Measurements from ENCODE around the gene ANAPC10.

Gene ANAPC10

DNA sequence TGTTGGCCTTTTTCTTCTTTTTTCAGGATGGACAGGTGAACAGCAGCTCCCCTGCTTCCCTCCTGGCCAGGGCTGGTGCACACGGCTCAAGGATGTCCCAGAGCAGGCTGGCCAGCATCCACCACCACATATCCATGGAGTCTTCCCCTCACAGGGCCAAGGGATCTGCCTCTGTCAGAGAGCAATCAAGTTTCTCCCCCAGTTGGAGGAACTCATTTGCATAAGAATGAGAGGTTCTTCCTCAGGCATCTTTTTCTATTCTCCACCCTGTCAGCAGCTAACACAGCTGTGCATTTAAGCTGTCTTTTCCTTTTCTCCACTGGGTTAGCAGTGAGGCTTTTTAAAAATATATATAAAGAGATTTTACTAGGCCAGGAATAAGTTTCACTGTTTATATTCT, 143.8 kb downstream of the ANAPC10 start:
- peak overlapping the region; percentile 54 for H2AFZ ChIP-seq (ENCODE audit: low read length)
- H3K9me3 ChIP-seq (replicated peaks; ENCODE audit: insufficient read depth, low read length), result no peaks in the 10 kb centered on the region
- no peaks in the 10 kb centered on the region for H3K79me2 ChIP-seq (ENCODE audit: low read length)
- TF ChIP-seq EZH2 (optimal IDR thresholded peaks at IDR 0.05; ENCODE audit: low read depth, low read length), result no peak
- TF ChIP-seq EZH2phosphoT487 (IDR thresholded peaks at IDR 0.05; ENCODE audit: low read length), result no peak
- TF ChIP-seq, protein P1, sequence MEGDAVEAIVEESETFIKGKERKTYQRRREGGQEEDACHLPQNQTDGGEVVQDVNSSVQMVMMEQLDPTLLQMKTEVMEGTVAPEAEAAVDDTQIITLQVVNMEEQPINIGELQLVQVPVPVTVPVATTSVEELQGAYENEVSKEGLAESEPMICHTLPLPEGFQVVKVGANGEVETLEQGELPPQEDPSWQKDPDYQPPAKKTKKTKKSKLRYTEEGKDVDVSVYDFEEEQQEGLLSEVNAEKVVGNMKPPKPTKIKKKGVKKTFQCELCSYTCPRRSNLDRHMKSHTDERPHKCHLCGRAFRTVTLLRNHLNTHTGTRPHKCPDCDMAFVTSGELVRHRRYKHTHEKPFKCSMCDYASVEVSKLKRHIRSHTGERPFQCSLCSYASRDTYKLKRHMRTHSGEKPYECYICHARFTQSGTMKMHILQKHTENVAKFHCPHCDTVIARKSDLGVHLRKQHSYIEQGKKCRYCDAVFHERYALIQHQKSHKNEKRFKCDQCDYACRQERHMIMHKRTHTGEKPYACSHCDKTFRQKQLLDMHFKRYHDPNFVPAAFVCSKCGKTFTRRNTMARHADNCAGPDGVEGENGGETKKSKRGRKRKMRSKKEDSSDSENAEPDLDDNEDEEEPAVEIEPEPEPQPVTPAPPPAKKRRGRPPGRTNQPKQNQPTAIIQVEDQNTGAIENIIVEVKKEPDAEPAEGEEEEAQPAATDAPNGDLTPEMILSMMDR (IDR thresholded peaks at IDR 0.05; ENCODE audit: low read length), result no peak
- H3K27ac ChIP-seq (ENCODE audit: low read length), result peak overlapping the region; percentile 33; the same call in 1 of the 2 replicates
- H3K9me2 ChIP-seq (replicated peaks; ENCODE audit: insufficient read depth, low read length), result no peaks in the 10 kb centered on the region
- 0 out of 2 replicates have a peak overlapping the region, but pooled peaks have one; percentile 1 for H3K4me2 ChIP-seq (ENCODE audit: low read depth, low read length)
- H3F3A ChIP-seq (ENCODE audit: insufficient read depth, low read length), result peaks cover 7% of the 10 kb centered on the region; the same call in 1 of the 2 replicates
- H4K20me1 ChIP-seq (ENCODE audit: insufficient read depth, low read length), result no peaks in the 10 kb centered on the region
- H3K9ac ChIP-seq (ENCODE audit: low read length), result no peak overlapping the region
- H3K36me3 ChIP-seq (replicated peaks; ENCODE audit: insufficient read depth, low read length), result no peaks in the 10 kb centered on the region
- DNase-seq, result peak; percentile 49
- peaks cover 13% of the 10 kb centered on the region for H3K4me1 ChIP-seq (ENCODE audit: low read length)
- H3K4me3 ChIP-seq (ENCODE audit: low read length), result no peak overlapping the region
- no peaks in the 10 kb centered on the region for H3K27me3 ChIP-seq (replicated peaks; ENCODE audit: insufficient read depth, low read length)

- no peak for DNase-seq
- Histone ChIP-seq H3K9me2 (replicated peaks; ENCODE audit: insufficient read depth, low read length) (no peaks in the 10 kb centered on the region), H3K36me3 (replicated peaks; ENCODE audit: insufficient read depth, low read length) (no peaks in the 10 kb centered on the region), H3K4me1 (ENCODE audit: low read length) (no peaks in the 10 kb centered on the region), H3F3A (ENCODE audit: insufficient read depth, low read length) (no peaks in the 10 kb centered on the region), H3K9ac (ENCODE audit: low read length) (no peak overlapping the region), H3K27ac (ENCODE audit: low read length) (no peak overlapping the region), H3K4me3 (ENCODE audit: low read length) (no peak overlapping the region), H2AFZ (ENCODE audit: low read length) (no peak overlapping the region), H3K9me3 (replicated peaks; ENCODE audit: insufficient read depth, low read length) (no peaks in the 10 kb centered on the region), H3K27me3 (replicated peaks; ENCODE audit: insufficient read depth, low read length) (no peaks in the 10 kb centered on the region), H4K20me1 (ENCODE audit: insufficient read depth, low read length) (no peaks in the 10 kb centered on the region), H3K79me2 (ENCODE audit: low read length) (no peaks in the 10 kb centered on the region), H3K4me2 (ENCODE audit: low read depth, low read length) (no peak overlapping the region)
- TF ChIP-seq EZH2 (optimal IDR thresholded peaks at IDR 0.05; ENCODE audit: low read depth, low read length) (no peak), EZH2phosphoT487 (IDR thresholded peaks at IDR 0.05; ENCODE audit: low read length) (no peak)
- TF ChIP-seq, protein P1 (IDR thresholded peaks at IDR 0.05; ENCODE audit: low read length), result no peak
Measured at GRCh38 chr4:144948421-144948820, 149.6 kb downstream of the ANAPC10 start.

GRCh38 chr4:144948009-144948408, 150.0 kb downstream of the ANAPC10 start:
- no peaks in the 10 kb centered on the region for H3K79me2 ChIP-seq (ENCODE audit: low read length)
- H3K9me2 ChIP-seq (replicated peaks; ENCODE audit: insufficient read depth, low read length), result no peaks in the 10 kb centered on the region
- no peak for TF ChIP-seq EZH2 (optimal IDR thresholded peaks at IDR 0.05; ENCODE audit: low read depth, low read length)
- no peak for TF ChIP-seq EZH2phosphoT487 (IDR thresholded peaks at IDR 0.05; ENCODE audit: low read length)
- TF ChIP-seq, protein P1 (IDR thresholded peaks at IDR 0.05; ENCODE audit: low read length), result no peak
- H3K9me3 ChIP-seq (replicated peaks; ENCODE audit: insufficient read depth, low read length), result no peaks in the 10 kb centered on the region
- DNase-seq, result no peak
- no peak overlapping the region for H3K27ac ChIP-seq (ENCODE audit: low read length)
- H3K27me3 ChIP-seq (replicated peaks; ENCODE audit: insufficient read depth, low read length), result no peaks in the 10 kb centered on the region
- H3K9ac ChIP-seq (ENCODE audit: low read length), result no peak overlapping the region
- H3K4me2 ChIP-seq (ENCODE audit: low read depth, low read length), result no peak overlapping the region
- H3K4me1 ChIP-seq (ENCODE audit: low read length), result no peaks in the 10 kb centered on the region
- no peak overlapping the region for H2AFZ ChIP-seq (ENCODE audit: low read length)
- H3K4me3 ChIP-seq (ENCODE audit: low read length), result no peak overlapping the region
- no peaks in the 10 kb centered on the region for H4K20me1 ChIP-seq (ENCODE audit: insufficient read depth, low read length)
- H3F3A ChIP-seq (ENCODE audit: insufficient read depth, low read length), result no peaks in the 10 kb centered on the region
- H3K36me3 ChIP-seq (replicated peaks; ENCODE audit: insufficient read depth, low read length), result no peaks in the 10 kb centered on the region
